SK-N-DZ (cell line): ENCODE measurements around the gene LSS.
"Not testable (repeated sequence)": the region's sequence is repeated elsewhere in the genome, so short reads cannot be mapped to it uniquely, and the experiment has no call there.

Experiments used
- DNase-seq: peaks from one replicate; pipeline ENCODE4 v3.0.0-alpha.2; 2015; ENCODE audit warnings: low spot score

The LSS gene

DNA sequence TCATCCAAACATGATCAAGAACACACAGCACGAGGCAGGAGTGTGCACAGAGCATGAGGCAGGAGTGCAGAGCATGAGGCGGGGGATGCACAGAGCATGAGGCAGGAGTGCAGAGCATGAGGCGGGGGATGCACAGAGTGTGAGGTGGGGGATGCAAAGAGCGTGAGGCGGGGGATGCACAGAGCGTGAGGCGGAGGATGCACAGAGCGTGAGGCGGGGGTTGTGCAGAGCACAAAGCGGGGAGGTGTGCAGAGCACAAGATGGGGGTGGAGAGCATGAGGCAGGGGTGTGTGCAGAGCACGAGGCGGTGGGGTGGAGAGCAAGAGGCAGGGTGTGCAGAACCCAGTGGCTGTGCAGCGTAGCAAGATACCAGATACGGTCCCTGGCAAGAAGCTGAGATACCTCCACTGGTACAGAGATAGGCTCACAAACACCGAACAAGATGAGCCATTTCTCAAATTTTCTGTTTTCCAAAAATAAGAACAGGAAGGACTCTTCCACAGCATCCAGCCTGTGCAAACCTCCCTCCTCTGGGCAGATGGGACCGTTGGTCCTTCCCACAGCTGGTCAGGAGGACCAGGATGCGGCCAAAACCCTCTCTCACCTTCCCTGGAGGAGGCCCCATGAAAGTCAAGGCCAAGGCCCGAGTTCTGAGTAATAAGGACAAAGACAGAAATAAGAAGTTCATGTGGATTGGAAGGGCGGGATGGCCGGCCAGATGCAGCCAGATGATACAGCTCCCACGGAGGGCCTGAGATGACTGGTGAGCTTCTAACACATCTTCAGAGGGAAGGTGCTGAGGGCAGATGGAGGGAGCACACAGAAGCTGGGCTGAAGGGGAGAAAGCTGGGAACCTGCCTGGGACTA, 56.3 kb downstream of the LSS start:
- DNase-seq = no peak

DNA sequence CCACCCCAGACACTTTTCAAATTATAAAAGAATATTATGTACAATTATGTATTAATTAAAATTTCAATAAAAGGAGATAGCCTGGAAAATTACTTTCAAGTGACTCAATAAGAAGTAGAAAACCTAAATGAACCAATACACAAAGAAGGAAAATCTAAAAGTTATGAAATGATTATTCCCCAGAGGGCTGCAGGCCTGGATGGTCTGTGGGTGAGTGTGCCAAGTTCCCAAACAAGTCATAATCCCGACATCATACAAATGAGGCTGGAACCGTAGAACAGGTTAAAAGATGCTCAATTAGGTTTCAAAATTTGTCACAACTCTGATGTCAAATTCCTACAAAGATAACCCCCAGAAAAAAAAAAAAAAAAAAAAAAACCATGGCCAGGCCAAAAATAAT, 57.0 kb downstream of the LSS start:
- DNase-seq = no peak

DNA sequence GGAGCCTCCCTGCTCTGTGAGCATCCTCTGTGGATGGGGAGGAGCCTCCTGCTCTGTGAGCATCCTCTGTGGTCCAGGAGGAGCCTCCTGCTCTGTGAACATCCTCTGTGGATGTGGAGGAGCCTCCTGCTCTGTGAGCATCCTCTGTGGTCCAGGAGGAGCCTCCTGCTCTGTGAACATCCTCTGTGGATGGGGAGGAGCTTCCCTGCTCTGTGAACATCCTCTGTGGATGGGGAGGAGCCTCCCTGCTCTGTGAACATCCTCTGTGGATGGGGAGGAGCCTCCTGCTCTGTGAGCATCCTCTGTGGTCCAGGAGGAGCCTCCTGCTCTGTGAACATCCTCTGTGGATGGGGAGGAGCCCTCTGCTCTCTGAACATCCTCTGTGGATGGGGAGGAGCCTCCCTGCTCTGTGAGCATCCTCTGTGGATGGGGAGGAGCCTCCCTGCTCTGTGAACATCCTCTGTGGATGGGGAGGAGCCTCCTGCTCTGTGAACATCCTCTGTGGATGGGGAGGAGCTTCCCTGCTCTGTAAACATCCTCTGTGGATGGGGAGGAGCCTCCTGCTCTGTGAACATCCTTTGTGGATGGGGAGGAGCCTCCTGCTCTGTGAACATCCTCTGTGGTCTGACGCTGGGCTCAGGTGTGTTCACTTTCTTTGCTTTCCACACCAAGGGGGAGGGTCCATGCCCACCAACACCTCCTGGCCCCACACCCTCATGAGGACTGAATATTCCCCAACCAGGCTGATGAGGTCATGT, 58.0 kb downstream of the LSS start:
- DNase-seq = not testable (repeated sequence)

DNA sequence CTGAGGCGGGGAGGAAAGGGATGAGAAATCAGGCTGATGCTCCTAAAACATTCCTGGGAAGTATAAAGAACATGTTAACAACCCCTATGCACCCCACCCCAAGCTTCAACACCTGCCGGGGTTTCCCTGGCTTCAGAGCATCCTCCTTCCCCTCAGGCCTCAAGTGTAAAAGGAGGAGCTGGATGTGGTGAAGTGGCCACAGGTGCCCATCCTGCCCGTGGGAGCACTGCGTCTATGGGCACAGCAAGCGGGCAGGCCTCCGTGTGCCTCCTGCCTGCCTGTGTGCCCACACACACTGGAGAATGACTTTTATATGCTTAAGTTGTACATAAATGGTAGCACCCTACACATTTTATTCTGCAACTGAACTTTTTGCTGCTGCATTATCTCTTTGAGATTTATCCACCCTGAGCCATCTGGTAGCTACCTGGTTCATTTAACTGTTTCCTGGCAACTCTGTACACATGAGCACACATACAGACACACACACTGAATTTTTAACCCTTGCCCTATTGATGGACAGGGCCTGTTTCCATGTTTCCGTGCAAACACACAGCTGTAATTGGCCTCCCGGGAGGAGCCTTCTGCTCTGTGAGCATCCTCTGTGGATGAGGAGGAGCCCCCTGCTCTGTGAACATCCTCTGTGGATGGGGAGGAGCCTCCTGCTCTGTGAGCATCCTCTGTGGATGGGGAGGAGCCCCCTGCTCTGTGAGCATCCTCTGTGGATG, 59.8 kb downstream of the LSS start:
- no peak for DNase-seq

DNA sequence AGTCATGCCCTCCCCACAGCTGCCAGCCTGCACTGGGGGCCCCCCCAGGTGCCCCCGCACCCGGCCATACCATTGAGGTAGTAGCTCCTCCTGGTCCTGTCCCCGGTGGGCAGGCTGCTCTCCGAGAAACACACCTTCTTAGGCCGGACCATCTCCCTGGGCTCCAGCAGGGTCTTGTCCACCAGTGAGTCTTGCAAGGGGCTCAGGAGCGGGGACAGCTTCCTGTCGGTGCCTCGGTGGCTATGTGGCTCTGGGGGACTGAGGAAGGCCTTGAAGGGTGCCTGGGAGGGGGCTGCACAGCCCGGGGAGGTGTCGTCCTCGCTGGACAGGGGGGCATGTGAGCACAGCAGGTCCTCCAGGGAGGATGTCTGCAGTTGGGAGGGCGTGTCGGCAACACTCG, 60.3 kb downstream of the LSS start:
- DNase-seq = no peak

DNA sequence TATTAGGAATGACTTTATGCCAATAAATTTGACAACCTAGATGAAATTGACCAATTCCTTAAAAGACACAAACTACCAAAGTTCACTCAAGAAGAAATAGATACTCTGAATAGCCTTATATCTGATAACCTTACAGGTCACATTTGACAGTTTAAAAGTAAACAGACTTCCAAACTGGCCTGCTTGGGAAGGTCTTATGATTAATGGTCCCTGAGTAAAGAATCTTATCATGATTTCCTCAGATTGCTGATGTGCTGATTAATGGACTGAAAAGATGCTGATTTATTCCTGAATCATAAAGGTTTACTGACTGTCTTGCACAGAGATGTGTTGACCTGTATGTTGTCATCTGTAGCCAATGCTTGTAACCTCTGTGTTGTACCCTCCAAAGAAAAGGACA, 63.5 kb downstream of the LSS start:
- DNase-seq = no peak

DNA sequence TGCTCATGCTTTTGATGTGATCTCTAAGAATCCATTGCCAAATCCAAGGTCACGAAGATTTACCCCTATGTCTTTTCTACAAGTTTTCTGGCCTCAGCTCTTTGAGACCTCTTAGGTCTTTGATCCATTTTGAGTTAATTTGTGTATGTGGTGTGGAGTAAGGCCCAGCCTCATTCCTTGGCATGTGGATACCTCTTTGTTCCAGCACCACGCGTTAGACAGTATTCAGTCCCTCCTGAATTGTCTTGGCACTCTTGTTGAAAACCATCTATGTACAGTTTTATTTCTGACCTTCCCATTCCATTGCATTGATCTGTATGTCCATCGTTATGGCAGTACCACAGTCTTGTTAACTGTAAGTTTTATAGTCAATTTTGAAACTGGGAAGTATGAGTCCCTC, 65.2 kb downstream of the LSS start:
- no peak for DNase-seq

DNA sequence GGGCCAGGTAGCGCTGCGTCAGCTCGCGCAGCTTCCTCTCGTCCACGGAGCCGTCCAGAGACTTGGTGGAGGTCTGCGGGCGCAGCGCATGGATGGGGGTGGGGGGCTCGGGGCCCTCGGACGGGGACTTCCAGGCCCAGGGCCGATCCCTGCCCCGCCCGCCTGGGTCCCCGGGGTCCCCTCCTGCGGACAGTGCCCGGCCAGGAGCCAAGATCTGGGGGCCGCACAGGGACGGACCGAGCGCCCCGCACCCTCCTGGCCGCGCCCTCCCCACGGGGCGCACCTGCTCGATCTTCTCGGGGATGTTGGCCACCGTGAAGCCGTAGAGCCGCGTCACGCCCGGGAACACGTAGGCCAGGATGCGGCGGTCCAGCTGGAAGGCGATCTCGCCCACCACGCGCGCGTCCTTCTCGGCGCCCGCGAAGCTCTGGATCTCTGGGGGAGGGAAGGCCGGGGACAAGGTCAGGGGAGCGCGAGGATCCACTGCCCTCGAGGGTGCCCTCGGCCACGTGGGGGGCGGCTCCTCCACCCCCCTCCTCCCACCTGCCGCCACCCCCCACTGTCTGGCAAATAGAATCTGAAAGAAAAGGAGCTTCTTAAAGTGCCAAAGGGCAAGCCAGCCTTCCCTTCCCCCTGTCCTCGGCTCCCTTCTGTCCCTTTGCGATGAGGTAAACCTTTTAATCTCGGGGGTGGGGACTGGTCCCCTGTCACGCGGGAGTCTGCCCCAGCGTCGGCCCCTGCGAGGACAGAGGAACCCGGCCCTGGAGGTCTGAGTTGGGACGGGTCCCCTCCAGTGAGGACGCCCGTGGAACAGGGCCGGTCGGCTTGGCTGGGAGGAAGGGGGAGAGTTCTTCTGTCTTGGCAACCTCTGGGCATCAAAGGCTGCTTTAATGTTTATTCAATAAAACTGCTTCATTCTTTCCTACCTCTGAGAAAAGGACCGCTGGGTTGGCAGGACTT, 66.7 kb downstream of the LSS start:
- DNase-seq = no peak

DNA sequence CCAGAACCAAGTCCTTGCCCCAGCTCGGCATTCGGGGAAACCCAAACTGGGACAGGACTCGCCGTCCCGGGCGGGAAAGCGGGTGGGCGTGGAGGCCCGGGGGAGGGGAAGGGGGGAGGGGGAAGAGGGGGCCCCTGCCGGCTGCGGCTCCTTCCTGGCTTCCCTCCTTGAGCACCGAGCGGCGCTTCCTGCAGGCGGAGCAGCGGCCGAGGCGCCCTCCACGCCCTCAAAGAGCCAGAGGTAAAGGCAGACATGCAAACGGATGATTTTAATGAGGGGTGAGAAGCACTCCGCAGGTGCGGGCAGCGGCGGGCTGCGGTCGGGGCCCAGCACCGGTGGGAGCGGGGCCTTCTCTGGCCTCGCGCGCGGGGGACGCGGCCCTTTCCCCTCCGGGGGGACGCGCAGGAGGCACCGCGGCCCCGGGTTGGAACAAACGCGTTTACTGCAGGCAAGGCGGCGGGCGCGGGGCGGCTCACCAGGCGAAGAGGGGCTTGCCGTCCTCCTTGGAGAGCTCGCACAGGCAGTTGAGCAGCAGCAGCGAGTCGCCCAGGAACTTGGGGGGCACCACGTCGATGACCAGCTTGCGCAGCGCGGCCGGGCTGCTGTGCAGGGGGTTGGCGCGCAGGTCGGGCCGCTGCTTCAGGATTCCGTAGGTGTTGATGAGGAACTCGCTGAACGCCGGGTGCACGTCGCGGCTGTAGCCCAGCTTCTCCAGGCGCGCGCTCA, 67.5 kb downstream of the LSS start:
- DNase-seq = no peak

DNA sequence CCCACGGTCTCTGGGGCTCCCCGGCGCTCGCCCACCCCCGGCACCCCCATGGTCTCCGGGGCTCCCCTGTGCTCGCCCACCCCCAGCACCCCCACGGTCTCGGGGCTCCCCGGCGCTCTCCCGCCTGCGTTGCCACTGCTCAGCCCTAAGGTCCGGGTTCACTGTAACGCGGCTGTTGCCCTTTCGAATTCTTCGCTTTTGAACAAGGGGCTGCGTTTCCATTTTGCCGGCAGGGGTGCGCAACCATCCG, 68.0 kb downstream of the LSS start:
- no peak for DNase-seq

DNA sequence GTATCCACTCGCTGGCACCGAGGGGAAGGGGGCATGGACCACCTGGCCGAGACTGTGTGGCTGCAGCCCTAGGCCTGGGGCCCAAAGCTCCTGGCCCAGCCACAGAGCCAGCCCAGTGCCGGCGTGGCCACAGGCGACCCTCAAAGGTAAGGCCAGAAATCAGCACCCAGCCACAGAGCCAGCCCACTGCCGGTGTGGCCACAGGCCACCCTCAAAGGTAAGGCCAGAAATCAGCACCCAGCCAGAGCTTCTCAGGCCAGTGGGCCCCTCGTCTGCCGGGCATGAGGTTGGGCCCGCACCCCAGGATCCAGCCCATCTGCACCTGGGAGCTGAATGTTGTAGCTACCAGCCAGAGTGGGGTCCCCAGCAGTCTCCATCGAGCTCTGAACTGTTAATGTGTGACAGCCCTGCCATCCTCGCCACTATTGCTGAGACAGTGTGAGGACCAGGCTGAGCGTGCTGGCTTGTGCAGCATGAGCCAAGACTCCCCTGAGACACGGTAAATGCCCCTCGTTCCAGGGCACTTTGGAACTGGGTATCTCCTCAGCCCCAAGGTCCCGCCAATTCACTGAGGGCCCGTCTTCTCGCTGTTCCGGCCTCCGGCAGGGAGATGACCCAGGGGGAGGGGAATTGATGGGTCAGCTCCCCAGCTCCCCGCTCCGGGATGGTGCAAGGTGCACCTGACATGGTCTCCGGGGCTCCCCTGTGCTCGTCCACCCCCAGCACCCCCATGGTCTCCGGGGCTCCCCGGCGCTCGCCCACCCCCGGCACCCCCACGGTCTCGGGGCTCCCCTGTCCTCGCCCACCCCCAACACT, 68.5 kb downstream of the LSS start:
- DNase-seq = no peak

DNA sequence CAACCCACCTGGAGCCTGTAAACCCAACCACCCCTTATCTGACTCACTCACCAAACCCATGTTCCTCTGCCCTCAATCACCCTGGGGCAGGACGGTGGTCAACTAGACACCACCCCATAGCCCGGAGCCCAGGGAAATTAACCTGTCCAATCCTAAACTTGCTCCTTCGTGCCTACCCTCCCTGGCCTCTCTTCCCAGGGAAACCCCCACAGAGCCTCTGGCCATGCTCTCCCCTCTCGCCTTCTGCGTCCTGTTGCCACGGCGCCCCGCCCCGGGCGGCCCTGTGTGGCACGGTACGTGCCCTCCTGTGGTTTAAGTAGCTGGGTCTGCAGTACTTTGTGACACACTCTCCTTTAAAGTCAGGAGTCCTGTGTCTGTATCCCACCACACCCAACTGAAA, 69.2 kb downstream of the LSS start:
- DNase-seq = no peak

DNA sequence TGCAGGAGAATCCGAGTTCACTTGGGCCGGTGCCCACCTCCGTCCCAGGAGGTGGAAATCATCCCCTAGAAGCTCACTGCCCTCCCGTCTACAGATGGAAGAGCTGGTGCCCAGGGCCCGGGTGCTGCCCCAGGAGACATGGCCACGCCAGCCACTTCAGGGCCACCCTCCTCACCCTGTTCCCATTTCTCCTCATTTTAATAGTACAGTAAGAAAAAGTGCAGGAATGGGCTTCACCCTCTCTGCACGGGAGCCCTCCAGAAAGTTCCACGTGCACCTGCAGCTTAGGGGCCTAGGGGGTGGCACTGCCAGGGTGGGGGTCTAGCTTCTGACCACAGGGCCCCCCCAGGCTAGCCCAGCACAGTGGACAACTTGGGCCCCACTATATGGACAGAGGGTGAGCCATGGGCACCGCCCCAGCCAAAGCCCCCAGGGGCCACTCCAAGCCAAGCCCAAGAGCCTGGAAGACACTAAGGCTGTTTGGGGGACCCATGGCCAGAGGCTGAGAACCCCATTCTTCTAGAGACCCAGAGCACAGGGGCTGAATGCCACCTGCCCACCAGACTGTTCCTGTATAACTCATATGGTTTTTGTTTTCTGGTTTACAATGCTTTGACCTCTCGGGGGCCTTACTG, 69.8 kb downstream of the LSS start:
- DNase-seq = no peak

DNA sequence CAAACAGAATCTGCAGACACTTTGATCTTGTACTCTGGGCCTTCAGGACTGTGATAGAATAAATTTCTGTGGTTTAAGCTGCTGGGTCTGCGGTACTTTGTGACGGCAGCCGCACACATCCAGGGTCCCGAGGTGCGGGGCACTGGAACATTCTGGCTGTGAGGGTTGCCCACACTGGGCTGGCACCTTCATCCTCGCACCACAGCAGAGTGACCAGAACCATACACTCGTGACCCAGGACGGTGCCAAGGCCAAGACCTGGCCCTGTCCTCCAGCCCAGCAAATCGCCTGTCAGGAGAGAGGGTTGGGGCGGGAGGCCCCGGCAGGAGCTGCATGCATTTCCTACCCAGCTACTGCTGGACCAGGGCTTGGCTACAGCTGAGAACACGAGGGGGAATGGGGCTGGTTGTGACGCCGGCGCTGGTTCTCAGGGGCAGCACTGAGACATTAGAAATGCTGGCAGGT, 70.6 kb downstream of the LSS start:
- no peak for DNase-seq

DNA sequence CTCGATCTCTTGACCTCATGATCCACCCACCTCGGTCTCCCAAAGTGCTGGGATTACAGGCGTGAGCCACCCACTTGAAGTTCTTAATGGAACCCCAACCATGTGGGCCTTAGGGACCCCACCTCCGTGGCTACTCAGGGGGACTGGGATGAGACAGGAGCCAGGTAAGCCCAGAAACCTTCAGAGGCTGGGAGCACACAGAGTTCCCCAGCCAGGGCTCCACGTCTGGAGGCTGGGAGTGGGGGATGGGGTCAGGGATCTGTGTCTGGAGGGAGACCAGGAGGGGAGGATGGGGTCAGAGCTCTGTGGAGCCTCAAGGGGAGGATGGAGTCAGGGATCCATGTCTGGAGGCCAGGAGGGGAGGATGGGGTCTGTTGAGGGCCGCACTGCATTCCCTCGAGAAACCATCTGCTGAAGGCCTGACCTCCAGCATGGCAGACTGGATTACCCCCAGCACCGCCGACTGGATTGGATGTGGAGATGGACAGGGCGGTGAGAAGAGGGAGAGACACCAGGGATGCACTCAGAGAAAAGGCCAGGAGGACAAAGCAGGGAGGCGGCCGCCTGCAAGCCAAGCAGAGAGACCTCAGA, 71.1 kb downstream of the LSS start:
- no peak for DNase-seq

DNA sequence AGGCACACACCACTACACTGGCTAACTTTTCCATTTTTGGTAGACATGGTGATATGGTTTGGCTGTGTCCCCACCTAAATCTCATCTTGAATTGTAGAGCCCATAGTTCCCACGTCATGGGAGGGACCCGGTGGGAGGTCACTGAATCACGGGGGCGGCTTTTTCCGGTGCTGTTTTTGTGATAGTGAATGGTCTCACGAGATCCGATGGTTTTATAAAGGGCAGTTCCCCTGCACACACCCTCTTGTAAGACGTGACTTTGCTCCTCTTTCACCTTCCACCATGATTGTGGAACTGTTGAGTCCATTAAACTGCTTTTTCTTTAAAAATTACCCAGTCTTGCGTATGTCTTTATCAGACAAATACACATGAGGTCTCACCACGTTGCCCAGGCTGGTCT, 71.9 kb downstream of the LSS start:
- no peak for DNase-seq

DNA sequence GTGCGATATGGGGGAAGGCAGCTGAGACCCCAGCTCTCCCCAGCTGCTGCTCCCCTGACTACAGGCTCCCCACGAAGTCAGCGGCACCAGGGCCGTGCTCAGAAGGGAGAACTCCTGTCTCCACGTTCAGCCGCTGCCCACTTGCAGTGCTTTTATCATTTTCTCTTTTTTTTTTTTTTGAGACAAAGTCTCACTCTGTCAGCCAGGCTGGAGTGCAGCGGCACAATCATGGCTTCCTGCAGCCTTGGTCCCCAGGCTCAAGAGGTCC, 72.3 kb downstream of the LSS start:
- DNase-seq = no peak

DNA sequence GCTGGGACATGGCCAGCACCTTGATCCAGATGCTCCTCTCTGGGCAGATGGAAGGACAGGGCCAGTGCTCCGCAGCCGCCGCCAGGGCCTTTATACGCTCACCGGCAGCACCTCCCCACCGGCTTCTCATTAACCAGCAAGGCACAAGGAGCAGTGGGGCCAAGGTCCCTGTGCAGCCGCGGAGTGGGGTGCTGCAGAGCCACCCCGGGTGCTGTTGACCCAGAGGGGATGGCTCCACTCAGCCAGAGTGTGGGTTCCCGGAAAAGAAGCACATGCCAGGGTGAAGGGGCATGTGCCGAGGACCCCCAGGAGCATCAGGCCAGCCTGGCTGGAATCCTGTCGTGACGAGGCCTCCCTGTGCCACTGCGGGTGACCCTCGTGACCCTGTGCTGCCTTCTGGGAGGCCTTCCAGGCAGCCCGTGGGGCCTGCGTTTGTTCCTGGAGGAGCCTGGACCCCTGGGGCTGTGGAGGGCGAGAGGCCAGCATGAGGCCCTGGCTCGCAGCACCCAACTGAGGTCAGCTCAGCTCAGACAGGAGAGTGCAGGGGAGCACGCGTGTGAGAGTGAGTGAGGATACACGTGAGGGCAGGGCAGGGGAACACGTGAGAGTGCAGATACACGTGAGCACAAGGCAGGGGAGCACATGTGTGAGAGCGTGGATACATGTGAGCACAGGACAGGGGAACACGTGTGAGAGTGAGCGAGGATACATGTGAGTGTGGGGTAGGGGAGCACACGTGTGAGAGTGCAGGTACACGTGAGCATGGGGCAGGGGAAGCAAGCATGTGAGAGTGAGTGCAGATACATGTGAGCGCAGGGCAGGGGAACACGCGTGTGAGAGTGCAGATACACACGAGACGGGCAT, 72.8 kb downstream of the LSS start, which contains the start of gene FTCD:
Gene FTCD, minus strand, starts transcription at position 66 of the 864 bp plus-strand sequence. Its CDS starts 56 bp downstream, at position 10.
- no peak for DNase-seq
